GM06990 (cell line): Measurements from ENCODE around the gene TMEM233.

Experiments used
- DNase-seq: peaks from one replicate; pipeline ENCODE4 v3.0.0-alpha.2; 2011; ENCODE audit not compliant: insufficient read length; ENCODE audit errors: extremely low read depth
- H3K27me3 ChIP-seq: replicated peaks from 2 replicates; pipeline ENCODE4 v1.6.0; 2011; ENCODE audit warnings: low read length; ENCODE audit not compliant: control insufficient read depth, insufficient read depth
- H3K36me3 ChIP-seq: 2 replicates; pipeline ENCODE4 v1.5.1; 2011; ENCODE audit warnings: low read length; ENCODE audit not compliant: control insufficient read depth, insufficient read depth
- H3K4me3 ChIP-seq: replicated peaks from 2 replicates; pipeline ENCODE4 v1.5.1; 2011; ENCODE audit warnings: low read depth, mild to moderate bottlenecking, control low read depth, low read length
- CTCF ChIP-seq: IDR thresholded peaks from 2 replicates; pipeline ENCODE4 v1.5.1; 2011; ENCODE audit warnings: low read length, control low read depth, mild to moderate bottlenecking, inconsistent platforms; ENCODE audit not compliant: insufficient read depth, poor library complexity, severe bottlenecking

Gene TMEM233

GRCh38 chr12:119565404-119565803 lies 28.2 kb upstream of the TMEM233 start:
- DNase-seq: no peak
- H3K4me3 ChIP-seq: no peak overlapping the region
- H3K27me3 ChIP-seq: no peaks in the 10 kb centered on the region
- H3K36me3 ChIP-seq: no peaks in the 10 kb centered on the region
- TF ChIP-seq CTCF: no peak

GRCh38 chr12:119570771-119571170 lies 22.8 kb upstream of the TMEM233 start:
- no peak overlapping the region for H3K4me3 ChIP-seq
- TF ChIP-seq CTCF: no peak
- DNase-seq: no peak
- H3K36me3 ChIP-seq: no peaks in the 10 kb centered on the region
- H3K27me3 ChIP-seq: no peaks in the 10 kb centered on the region

- H3K4me3 ChIP-seq: no peak overlapping the region
- H3K36me3 ChIP-seq: no peaks in the 10 kb centered on the region
- no peaks in the 10 kb centered on the region for H3K27me3 ChIP-seq
- DNase-seq: no peak
- TF ChIP-seq CTCF: no peak
Observed at GRCh38 chr12:119573086-119573485, 20.5 kb upstream of the TMEM233 start.

- H3K36me3 ChIP-seq: no peaks in the 10 kb centered on the region
- no peak for TF ChIP-seq CTCF
- no peaks in the 10 kb centered on the region for H3K27me3 ChIP-seq
- no peak for DNase-seq
- H3K4me3 ChIP-seq: no peak overlapping the region
Observed at GRCh38 chr12:119574255-119574654, 19.3 kb upstream of the TMEM233 start.

- Histone ChIP-seq H3K27me3 (no peaks in the 10 kb centered on the region), H3K4me3 (no peak overlapping the region), H3K36me3 (no peaks in the 10 kb centered on the region)
- DNase-seq: no peak
- TF ChIP-seq CTCF: no peak
Observed at GRCh38 chr12:119576118-119576810, 17.3 kb upstream of the TMEM233 start.

GRCh38 chr12:119576915-119577314 lies 16.7 kb upstream of the TMEM233 start:
- no peaks in the 10 kb centered on the region for H3K36me3 ChIP-seq
- DNase-seq: no peak
- no peak overlapping the region for H3K4me3 ChIP-seq
- no peaks in the 10 kb centered on the region for H3K27me3 ChIP-seq
- TF ChIP-seq CTCF: no peak
